Measurements from ENCODE around the gene TRMT44.

DNA sequence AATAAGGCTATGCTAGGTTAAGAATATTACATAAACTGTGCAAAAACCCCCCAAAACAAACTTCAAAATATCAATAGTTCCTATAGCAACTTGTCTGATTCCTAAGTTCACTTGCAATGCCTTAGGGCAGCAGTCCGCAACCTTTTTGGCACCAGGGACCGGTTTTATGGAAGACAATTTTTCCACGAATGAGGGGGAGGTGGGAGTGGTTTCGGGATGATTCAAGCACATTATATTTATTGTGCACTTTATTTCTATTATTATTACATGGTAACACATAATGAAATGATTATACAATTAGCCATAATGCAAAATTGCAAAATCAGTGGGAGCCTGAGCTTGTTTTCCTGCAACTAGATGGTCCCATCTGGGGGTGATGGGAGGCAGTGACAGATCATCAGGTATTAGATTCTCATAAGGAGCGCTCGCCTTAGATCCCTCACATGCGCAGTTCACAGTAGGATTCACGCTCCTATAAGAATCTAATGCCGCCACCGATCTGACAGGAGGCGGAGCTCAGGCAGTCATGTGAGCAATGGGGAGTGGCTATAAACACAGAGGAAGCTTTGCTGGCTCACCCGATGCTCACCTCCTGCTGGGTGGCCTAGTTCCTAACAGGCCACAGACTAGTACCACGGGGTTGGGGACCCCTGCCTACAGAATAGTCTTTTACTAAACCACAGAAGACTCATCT lies 39.8 kb upstream of the TRMT44 start:
- TF ChIP-seq CTCF (IDR thresholded peaks at IDR 0.05), result no peak
- no peak for TF ChIP-seq ZFX (IDR thresholded peaks at IDR 0.05; ENCODE audit: borderline replicate concordance)
